Fibroblast of the aortic adventitia (primary cell): ENCODE measurements around the gene CSTPP1. TPM values are rescaled to one million over a fixed set of nuclear protein-coding genes. Genes with fewer than 3 reads are reported as not detected.
A peak's percentile ranks its signal among the peaks of the same experiment; 100 is the strongest.

Source experiments
- DNase-seq: peaks from one replicate; pipeline ENCODE4 v3.0.0-alpha.2; 2010; ENCODE audit warnings: low read depth
- H3K4me3 ChIP-seq: 2 replicates; pipeline ENCODE4 v1.5.1; 2011; ENCODE audit warnings: low read depth, mild to moderate bottlenecking, control low read depth, low read length, moderate library complexity
- CTCF ChIP-seq: IDR thresholded peaks from 2 replicates; pipeline ENCODE4 v1.5.1; 2011; ENCODE audit warnings: mild to moderate bottlenecking, low read length, control low read depth, inconsistent platforms; ENCODE audit not compliant: insufficient read depth
- total RNA-seq: library from RNA; depleted of rRNA; stranded (reverse); fragments of >200 nt; gene quantifications from 2 replicates; pipeline ENCODE4 v1.2.3, GENCODE V29; 2012; ENCODE audit warnings: low replicate concordance

The CSTPP1 gene
- total RNA-seq, 1 donor: 34.9 TPM

GRCh38 chr11:46899501-46900025, 37.0 kb upstream of the CSTPP1 start:
- no peak overlapping the region for H3K4me3 ChIP-seq
- no peak for DNase-seq
- no peak for TF ChIP-seq CTCF

GRCh38 chr11:46900091-46900746, 36.3 kb upstream of the CSTPP1 start:
- DNase-seq: no peak
- no peak overlapping the region for H3K4me3 ChIP-seq
- TF ChIP-seq CTCF: no peak

- no peak overlapping the region for H3K4me3 ChIP-seq
- no peak for TF ChIP-seq CTCF
- no peak for DNase-seq
Observed at GRCh38 chr11:46901156-46901555, 35.4 kb upstream of the CSTPP1 start.

- DNase-seq: no peak
- TF ChIP-seq CTCF: no peak
- no peak overlapping the region for H3K4me3 ChIP-seq
Observed at GRCh38 chr11:46902694-46903093, 33.9 kb upstream of the CSTPP1 start.

- H3K4me3 ChIP-seq: no peak overlapping the region
- DNase-seq: no peak
- no peak for TF ChIP-seq CTCF
Observed at GRCh38 chr11:46903846-46904245, 32.7 kb upstream of the CSTPP1 start.

GRCh38 chr11:46905806-46906205, 30.8 kb upstream of the CSTPP1 start:
- H3K4me3 ChIP-seq: no peak overlapping the region
- no peak for TF ChIP-seq CTCF
- no peak for DNase-seq

- no peak for TF ChIP-seq CTCF
- peak; percentile 41 for DNase-seq
- no peak overlapping the region for H3K4me3 ChIP-seq
Observed at GRCh38 chr11:46906609-46907041, 29.9 kb upstream of the CSTPP1 start.
